ENCODE measurements around the gene ZNF10. TPM values are rescaled to one million over a fixed set of nuclear protein-coding genes. Genes with fewer than 3 reads are reported as not detected.

ZNF10 gene
- total RNA-seq: 9.8 and 11.5 TPM in 2 replicates

DNA sequence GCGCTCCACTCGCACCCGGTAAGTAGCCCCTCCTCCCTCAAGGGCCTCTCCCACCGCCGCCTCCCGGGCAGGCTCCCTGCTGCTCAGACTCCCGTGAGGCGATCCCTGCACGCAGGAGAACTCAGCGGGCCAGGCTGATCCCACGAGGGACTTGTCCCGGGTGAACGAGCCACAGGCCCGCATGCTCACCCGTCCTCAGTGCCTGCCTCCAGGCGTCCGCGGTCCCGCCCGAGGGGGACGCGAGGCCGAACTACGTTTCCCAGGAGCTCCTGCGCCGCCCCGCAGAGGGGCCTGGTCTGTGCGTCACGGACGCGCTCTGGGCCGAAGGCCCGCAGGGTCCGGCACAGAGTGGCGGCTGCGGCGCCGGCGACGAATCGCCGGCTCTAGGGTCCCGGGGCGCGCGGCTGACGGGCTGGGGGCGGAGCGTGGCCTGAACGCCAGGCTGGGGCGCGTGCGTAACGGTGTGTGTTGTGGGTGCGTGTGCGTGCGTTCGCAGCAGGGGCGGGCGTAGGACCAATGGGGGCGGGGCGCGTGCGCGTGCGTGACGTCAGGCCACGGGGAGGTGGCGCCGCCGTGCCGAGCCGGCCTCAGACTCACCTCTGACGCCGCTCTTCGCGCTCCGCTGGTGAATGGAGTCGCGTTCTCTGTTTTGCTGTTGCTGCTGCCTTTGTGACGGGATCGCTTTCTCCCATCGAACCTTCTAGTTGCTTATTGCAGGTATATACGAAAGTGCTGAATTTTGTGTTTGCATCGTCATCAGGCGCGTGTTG, at the start of gene ZNF10, which contains the start of gene ZNF891:
Gene ZNF10 (plus strand): TSS at position 590 of the 770 bp plus-strand sequence. CDS start 13,866 bp downstream, outside the sequence.
Gene ZNF891 (minus strand): TSS at position 237 of the 770 bp plus-strand sequence. CDS start 8,356 bp downstream, outside the sequence.
- TF ChIP-seq, protein P1, sequence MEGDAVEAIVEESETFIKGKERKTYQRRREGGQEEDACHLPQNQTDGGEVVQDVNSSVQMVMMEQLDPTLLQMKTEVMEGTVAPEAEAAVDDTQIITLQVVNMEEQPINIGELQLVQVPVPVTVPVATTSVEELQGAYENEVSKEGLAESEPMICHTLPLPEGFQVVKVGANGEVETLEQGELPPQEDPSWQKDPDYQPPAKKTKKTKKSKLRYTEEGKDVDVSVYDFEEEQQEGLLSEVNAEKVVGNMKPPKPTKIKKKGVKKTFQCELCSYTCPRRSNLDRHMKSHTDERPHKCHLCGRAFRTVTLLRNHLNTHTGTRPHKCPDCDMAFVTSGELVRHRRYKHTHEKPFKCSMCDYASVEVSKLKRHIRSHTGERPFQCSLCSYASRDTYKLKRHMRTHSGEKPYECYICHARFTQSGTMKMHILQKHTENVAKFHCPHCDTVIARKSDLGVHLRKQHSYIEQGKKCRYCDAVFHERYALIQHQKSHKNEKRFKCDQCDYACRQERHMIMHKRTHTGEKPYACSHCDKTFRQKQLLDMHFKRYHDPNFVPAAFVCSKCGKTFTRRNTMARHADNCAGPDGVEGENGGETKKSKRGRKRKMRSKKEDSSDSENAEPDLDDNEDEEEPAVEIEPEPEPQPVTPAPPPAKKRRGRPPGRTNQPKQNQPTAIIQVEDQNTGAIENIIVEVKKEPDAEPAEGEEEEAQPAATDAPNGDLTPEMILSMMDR (IDR thresholded peaks at IDR 0.05; ENCODE audit: extremely low read depth, low read depth, low read length): no peak
- Histone ChIP-seq H3K27me3 (ENCODE audit: insufficient read depth, low read length) (no peaks in the 10 kb centered on the region), H3K9me3 (ENCODE audit: low read depth, low read length) (peaks cover 3% of the 10 kb centered on the region), H3K79me2 (ENCODE audit: insufficient read depth, low read length) (peaks cover 6% of the 10 kb centered on the region), H3K36me3 (ENCODE audit: insufficient read depth, low read length) (peaks cover 9% of the 10 kb centered on the region), H3K27ac (ENCODE audit: low read depth, low read length) (peak within 1 kb of the TSS; percentile 98), H3K4me3 (ENCODE audit: insufficient read depth, low read length) (peak within 1 kb of the TSS; percentile 88), H3K4me2 (ENCODE audit: insufficient read depth, low read length) (peak within 1 kb of the TSS; percentile 94), H4K20me1 (ENCODE audit: insufficient read depth, low read length) (no peaks in the 10 kb centered on the region), H3K4me1 (ENCODE audit: insufficient read depth, low read length) (no peaks in the 10 kb centered on the region), H2AFZ (ENCODE audit: low read length) (peak within 1 kb of the TSS; percentile 99)
- peak; percentile 95 for DNase-seq (ENCODE audit: insufficient read length, low spot score, missing footprints)

DNA sequence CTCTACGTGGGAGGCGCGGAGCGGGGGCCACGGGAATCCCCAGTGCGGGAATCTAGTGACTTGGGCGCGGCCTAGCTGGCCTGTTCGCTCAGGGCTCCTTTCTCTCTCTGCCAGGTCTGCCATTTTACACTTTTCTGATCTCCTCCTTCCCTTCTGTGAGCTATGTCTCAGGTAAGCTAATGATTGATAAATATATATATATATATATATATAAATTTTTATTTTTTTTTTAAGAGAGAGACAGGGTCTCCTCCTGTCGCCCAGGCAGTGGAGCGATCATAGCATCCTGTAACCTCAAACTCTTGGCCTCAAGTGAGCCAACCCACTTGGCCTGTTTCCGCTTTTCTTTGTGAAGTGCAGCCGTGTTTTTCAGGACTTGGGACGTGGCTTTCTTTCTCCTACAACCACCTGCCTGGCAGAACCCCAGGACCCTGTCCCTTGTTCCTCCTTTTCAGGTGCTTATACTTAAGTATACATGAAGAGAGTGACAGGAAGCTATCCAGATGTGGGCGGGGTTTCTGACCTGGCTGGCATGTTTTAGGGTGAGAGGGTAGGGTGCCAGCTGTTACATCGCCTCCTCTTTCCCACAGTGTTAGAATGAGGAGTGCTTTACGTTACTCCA, 49.2 kb upstream of the ZNF10 start:
- peaks cover 3% of the 10 kb centered on the region for H3K4me1 ChIP-seq (ENCODE audit: insufficient read depth, low read length)
- H2AFZ ChIP-seq (ENCODE audit: low read length): peak overlapping the region; percentile 94
- H3K79me2 ChIP-seq (ENCODE audit: insufficient read depth, low read length): peaks cover 19% of the 10 kb centered on the region
- H3K4me2 ChIP-seq (ENCODE audit: insufficient read depth, low read length): peak overlapping the region; percentile 93
- no peaks in the 10 kb centered on the region for H4K20me1 ChIP-seq (ENCODE audit: insufficient read depth, low read length)
- no peak for DNase-seq (ENCODE audit: insufficient read length, low spot score, missing footprints)
- H3K36me3 ChIP-seq (ENCODE audit: insufficient read depth, low read length): peaks cover 43% of the 10 kb centered on the region
- TF ChIP-seq, protein P1 (IDR thresholded peaks at IDR 0.05; ENCODE audit: extremely low read depth, low read depth, low read length): no peak
- H3K27me3 ChIP-seq (ENCODE audit: insufficient read depth, low read length): no peaks in the 10 kb centered on the region
- H3K27ac ChIP-seq (ENCODE audit: low read depth, low read length): peak overlapping the region; percentile 99
- H3K4me3 ChIP-seq (ENCODE audit: insufficient read depth, low read length): peak overlapping the region; percentile 93
- H3K9me3 ChIP-seq (ENCODE audit: low read depth, low read length): peaks cover 19% of the 10 kb centered on the region

DNA sequence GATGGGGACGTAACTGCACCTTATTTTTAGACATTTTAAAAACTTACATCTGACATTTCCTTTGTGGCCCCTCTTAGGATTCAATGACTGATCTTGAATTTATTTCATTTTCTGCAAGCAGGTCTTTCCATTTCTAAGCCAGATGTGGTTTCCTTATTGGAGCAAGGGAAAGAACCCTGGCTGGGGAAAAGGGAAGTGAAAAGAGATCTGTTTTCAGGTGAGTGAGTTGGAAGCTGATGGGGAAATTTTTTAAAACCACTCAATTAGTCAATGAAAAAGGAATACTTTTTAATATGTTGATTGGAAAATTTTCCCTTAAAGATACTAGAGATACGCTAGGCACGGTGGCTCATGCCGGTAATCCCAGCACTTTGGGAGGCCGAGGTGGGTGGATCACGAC, 47.1 kb upstream of the ZNF10 start:
- no peaks in the 10 kb centered on the region for H3K27me3 ChIP-seq (ENCODE audit: insufficient read depth, low read length)
- no peak for DNase-seq (ENCODE audit: insufficient read length, low spot score, missing footprints)
- no peak overlapping the region for H3K4me3 ChIP-seq (ENCODE audit: insufficient read depth, low read length)
- H3K4me1 ChIP-seq (ENCODE audit: insufficient read depth, low read length): peaks cover 3% of the 10 kb centered on the region
- peaks cover 62% of the 10 kb centered on the region for H3K36me3 ChIP-seq (ENCODE audit: insufficient read depth, low read length)
- H3K9me3 ChIP-seq (ENCODE audit: low read depth, low read length): peaks cover 27% of the 10 kb centered on the region
- no peak overlapping the region for H3K4me2 ChIP-seq (ENCODE audit: insufficient read depth, low read length)
- H4K20me1 ChIP-seq (ENCODE audit: insufficient read depth, low read length): no peaks in the 10 kb centered on the region
- TF ChIP-seq, protein P1 (IDR thresholded peaks at IDR 0.05; ENCODE audit: extremely low read depth, low read depth, low read length): no peak
- H3K79me2 ChIP-seq (ENCODE audit: insufficient read depth, low read length): peaks cover 22% of the 10 kb centered on the region
- H3K27ac ChIP-seq (ENCODE audit: low read depth, low read length): no peak overlapping the region
- no peak overlapping the region for H2AFZ ChIP-seq (ENCODE audit: low read length)

DNA sequence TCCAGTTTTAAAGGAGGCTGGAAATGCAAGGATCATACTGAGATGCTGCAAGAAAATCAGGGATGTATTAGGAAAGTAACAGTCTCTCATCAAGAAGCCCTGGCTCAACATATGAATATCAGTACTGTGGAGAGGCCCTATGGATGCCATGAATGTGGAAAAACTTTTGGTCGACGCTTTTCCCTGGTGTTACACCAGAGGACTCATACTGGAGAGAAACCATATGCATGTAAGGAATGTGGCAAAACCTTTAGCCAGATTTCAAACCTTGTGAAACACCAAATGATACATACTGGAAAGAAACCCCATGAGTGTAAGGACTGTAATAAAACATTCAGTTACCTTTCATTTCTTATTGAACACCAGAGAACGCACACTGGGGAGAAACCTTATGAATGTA, 24.8 kb upstream of the ZNF10 start:
- Histone ChIP-seq H3K27ac (ENCODE audit: low read depth, low read length) (no peak overlapping the region), H3K79me2 (ENCODE audit: insufficient read depth, low read length) (no peaks in the 10 kb centered on the region), H2AFZ (ENCODE audit: low read length) (no peak overlapping the region), H4K20me1 (ENCODE audit: insufficient read depth, low read length) (no peaks in the 10 kb centered on the region), H3K9me3 (ENCODE audit: low read depth, low read length) (peaks cover 64% of the 10 kb centered on the region), H3K36me3 (ENCODE audit: insufficient read depth, low read length) (peaks cover 56% of the 10 kb centered on the region), H3K4me2 (ENCODE audit: insufficient read depth, low read length) (no peak overlapping the region), H3K4me3 (ENCODE audit: insufficient read depth, low read length) (no peak overlapping the region), H3K27me3 (ENCODE audit: insufficient read depth, low read length) (no peaks in the 10 kb centered on the region), H3K4me1 (ENCODE audit: insufficient read depth, low read length) (no peaks in the 10 kb centered on the region)
- TF ChIP-seq, protein P1 (IDR thresholded peaks at IDR 0.05; ENCODE audit: extremely low read depth, low read depth, low read length): no peak
- no peak for DNase-seq (ENCODE audit: insufficient read length, low spot score, missing footprints)
